K562 treated with DMSO at 1 percent for 4 hours (cell line): ENCODE data around the gene TCF23. TPM values are rescaled to one million over a fixed set of nuclear protein-coding genes. Genes with fewer than 3 reads are reported as not detected.

Experiments used
- total RNA-seq: library from RNA; unstranded; fragments of 300-600 nt; gene quantifications from 2 replicates; pipeline ENCODE4 v1.2.3, GENCODE V29; 2022; ENCODE audit not compliant: insufficient read depth

The TCF23 gene
- total RNA-seq, result not detected in 2 replicates

DNA sequence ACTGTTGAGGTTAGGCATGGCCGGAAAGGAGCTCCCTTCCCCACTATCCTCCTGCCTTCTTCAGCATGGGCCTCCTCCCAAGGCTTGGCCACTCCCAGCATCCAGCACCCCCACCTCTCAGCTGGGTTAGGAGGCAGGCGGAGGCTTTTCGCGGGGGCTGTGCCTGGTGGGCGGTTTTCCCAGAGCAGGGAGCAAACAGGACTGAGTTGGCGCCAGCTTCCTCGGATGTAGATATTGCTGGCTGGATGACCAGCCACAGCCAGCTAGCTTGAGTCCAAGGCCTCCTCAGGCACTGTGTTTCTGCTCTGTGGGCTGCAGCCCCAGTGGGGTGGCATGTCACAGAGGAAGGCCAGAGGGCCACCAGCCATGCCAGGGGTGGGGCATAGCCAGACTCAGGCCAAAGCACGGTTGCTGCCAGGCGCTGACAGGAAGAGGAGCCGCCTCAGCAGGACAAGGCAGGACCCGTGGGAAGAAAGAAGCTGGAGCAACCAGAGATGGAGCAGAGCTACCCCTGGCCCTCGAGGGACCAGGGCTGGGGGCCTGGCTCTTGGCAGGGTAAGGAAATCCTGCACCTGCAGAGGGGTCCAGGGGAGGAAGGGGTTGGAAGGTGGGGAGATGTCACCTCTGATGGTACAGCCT, at the start of gene TCF23:
TSS of gene TCF23 (plus strand) at position 204 of the 639 bp plus-strand sequence. CDS start at position 334, 130 bp downstream.

DNA sequence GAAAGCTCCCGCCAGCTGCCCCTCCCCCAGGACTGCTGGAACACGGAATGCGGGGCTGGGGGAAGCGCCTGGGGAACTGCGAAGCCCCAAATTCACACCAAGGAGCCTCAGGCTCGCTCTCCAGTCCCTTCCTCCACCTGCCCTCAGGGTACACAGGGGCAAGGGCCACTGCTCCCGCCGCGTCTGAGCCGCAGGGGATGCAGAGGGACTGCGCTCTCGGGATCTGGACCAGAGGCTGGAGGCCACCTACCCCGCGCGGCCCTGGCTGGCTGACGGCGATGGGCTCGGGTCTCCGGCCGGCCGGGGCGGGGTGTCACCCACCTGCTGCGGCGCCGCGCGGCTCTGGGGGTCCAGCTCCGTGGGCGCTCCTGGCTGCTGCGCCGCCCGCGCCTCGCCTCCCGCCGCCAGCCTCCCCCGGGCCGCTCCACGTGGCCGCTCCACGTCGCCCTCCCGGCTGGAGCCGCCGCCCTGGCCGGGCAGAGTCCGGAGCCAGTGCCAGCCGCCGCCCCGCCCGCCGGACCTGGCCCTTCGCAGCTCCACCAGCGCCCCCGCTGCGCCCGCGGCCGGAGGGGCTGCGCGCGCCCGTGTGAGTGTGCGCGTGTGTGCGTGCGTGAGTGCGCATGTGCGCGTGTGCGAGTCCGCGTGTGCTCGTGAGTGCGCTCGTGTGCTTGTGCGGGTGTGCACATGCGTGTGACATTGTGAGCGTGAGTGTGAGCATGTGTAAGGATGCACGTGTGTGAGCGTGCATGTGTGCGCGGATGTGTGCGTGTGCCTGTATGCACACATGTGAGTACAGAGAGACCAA, 30.1 kb upstream of the TCF23 start, which contains the start of gene CGREF1:
TSS of gene CGREF1 (minus strand) at position 604 of the 805 bp plus-strand sequence. CDS start 14,762 bp downstream, outside the sequence.

DNA sequence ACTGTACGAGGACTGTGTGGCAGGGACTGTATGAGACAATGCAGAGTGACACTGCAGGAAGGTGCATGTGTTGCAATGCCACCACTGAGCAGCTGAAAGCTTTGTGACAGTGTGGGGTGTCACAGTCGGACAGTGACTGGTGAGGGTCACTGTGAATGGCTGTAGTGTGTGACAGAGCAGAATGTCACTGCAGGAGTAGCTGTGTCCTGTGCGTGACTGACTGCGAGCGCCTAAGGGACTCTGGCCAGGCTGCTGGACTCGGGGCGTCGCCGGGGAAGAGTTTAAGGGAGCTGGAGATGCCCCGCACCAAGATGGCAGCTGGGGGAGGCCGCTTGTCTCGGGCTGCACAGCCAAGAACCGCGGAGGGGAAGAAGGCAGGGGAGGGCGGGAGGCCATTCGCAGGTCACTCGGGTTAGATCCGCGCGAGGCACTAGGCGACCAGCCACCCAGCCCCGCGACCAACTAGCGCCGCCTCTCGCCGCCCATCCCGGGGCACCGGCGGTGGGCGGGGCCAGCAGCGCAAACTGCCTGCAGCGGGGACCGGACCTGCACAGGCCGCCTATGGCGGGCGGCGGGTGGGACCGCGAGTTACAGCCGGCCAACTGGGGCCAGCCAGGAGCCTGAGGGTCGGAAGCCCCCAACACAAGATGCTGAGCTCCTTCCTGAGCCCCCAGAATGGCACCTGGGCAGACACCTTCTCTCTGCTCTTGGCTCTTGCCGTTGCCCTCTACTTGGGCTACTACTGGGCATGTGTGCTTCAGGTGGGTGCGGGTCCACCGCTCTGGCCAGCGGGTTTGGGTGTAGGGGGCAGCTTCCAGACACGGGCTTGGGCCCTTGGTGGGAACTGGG, 25.3 kb upstream of the TCF23 start, which contains the start of gene ABHD1:
TSS of gene ABHD1 (plus strand) at position 514 of the 849 bp plus-strand sequence. CDS start at position 648, 134 bp downstream.

DNA sequence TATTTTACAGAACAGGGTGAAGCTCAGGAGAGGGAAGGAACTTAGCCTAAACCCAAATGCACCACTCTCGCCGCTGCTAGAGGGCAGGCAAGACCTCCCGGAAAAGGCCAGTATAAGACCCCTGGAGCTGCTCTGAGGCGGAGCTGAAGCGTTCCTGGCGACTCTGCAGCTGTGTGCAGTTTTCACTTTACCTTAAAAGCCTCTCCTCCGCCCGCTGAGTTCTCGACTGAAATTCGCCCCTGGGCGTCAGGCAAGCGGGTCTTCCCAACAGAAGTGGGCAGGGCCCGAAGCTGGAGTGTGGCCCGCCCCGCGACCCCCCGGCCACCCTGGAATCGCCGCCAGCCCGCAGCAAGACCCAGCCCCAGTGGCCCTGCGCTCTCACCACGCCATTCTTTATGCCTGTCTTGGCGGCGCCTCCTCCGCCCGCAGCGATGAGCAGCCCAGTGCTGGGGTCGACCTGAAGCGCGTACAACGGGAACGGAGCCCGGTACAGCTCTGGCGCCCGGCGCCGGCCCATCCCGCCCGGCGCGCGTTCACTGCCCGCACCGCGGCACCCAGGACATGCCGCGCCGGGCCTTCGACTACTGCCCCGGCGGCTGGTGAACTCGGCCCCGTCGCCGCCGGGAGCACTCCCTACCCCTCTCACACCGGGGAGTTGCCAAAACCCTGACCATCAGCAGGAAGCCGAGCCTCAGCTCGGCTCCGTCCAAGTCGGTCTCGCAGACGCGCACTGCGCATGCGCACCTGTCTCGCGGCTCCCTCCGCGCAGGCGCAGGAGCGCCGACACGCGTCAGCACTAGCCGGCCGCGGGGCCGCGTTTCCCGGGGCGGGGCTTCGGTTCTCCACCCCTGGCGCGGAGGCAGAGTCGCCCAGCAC, 14.7 kb upstream of the TCF23 start, which contains the start of gene PREB:
TSS of gene PREB (minus strand) at position 732 of the 876 bp plus-strand sequence. CDS start at position 517, 215 bp downstream.

DNA sequence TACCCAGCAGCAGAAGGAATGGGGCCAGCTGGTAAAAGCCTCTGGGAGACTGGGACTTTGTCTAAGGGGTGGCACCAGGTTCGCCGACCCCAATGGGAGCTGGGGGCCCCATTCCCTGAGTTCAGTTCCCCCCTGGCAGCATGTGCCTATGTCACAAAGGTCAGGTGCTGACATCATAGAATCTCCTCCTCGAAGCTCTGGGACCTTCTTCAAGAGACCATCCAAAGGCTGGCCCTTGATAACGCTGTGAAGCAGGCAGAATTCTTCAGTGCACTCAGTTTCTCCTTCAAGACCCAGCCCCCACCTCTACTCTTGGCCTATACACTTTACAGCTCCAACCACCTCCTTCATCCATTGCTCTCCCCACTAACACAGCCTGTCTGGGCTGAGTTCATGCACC, 9.5 kb upstream of the TCF23 start, which contains the start of gene PRR30:
TSS of gene PRR30 (minus strand) at position 101 of the 400 bp plus-strand sequence. CDS start 1,081 bp downstream, outside the sequence.

Other genes with a start within 250 kb of the TCF23 start
- gene MAPRE3, start 178.4 kb upstream of the TCF23 start, total RNA-seq, result 43.0 and 53.3 TPM in 2 replicates
- 99.6 and 101 TPM in 2 replicates for gene TMEM214, start 116.0 kb upstream of the TCF23 start, total RNA-seq
- 45.1 and 50.9 TPM in 2 replicates for gene AGBL5, start 97.3 kb upstream of the TCF23 start, total RNA-seq
- gene OST4, start 77.3 kb upstream of the TCF23 start, total RNA-seq, result 210 and 258 TPM in 2 replicates
- 1.2 and 1.4 TPM in 2 replicates for gene EMILIN1, start 70.4 kb upstream of the TCF23 start, total RNA-seq
- 17.1 and 19.4 TPM in 2 replicates for gene KHK, start 62.2 kb upstream of the TCF23 start, total RNA-seq
- 1.3 TPM in 1 of 2 replicates, not detected in the other for gene CGREF1, start 29.9 kb upstream of the TCF23 start, total RNA-seq
- not detected in 2 replicates for gene ABHD1, start 25.2 kb upstream of the TCF23 start, total RNA-seq
- gene PREB, start 14.4 kb upstream of the TCF23 start, total RNA-seq, result 71.3 and 72.7 TPM in 2 replicates
- gene PRR30, start 9.6 kb upstream of the TCF23 start, total RNA-seq, result not detected in 2 replicates
- 87.2 and 192 TPM in 2 replicates for gene ATRAID, start 63.0 kb downstream of the TCF23 start, total RNA-seq
- 36.2 and 42.0 TPM in 2 replicates for gene SLC5A6, start 63.3 kb downstream of the TCF23 start, total RNA-seq
- 56.2 and 60.6 TPM in 2 replicates for gene CAD, start 68.4 kb downstream of the TCF23 start, total RNA-seq
- 0.60 and 1.5 TPM in 2 replicates for gene SLC30A3, start 114.0 kb downstream of the TCF23 start, total RNA-seq
- not detected in 2 replicates for gene DNAJC5G, start 126.4 kb downstream of the TCF23 start, total RNA-seq
- gene TRIM54, start 133.4 kb downstream of the TCF23 start, total RNA-seq, result not detected in 2 replicates
- 5.5 and 7.0 TPM in 2 replicates for gene UCN, start 159.4 kb downstream of the TCF23 start, total RNA-seq
- gene MPV17, start 174.1 kb downstream of the TCF23 start, total RNA-seq, result 62.7 and 64.9 TPM in 2 replicates
- 36.2 and 43.2 TPM in 2 replicates for gene GTF3C2, start 207.8 kb downstream of the TCF23 start, total RNA-seq
- 46.9 and 57.9 TPM in 2 replicates for gene EIF2B4, start 221.3 kb downstream of the TCF23 start, total RNA-seq
- gene SNX17, start 221.6 kb downstream of the TCF23 start, total RNA-seq, result 72.9 and 81.1 TPM in 2 replicates
- gene ZNF513, start 231.7 kb downstream of the TCF23 start, total RNA-seq, result 10.0 and 12.0 TPM in 2 replicates